NT2/D1 (cell line): Measurements from ENCODE around the gene SLC19A3.

Experiments used
- SUZ12 ChIP-seq: IDR thresholded peaks from 2 replicates; pipeline ENCODE4 v1.6.1; 2011; ENCODE audit not compliant: insufficient read length, insufficient read depth; ENCODE audit errors: extremely low read depth
- YY1 ChIP-seq: IDR thresholded peaks from 2 replicates; pipeline ENCODE4 v1.6.1; 2011; ENCODE audit not compliant: insufficient read length, insufficient read depth
- ZNF274 ChIP-seq: IDR thresholded peaks from 2 replicates; pipeline ENCODE4 v1.6.1; 2011; ENCODE audit warnings: mild to moderate bottlenecking, low read depth, low read length

DNA sequence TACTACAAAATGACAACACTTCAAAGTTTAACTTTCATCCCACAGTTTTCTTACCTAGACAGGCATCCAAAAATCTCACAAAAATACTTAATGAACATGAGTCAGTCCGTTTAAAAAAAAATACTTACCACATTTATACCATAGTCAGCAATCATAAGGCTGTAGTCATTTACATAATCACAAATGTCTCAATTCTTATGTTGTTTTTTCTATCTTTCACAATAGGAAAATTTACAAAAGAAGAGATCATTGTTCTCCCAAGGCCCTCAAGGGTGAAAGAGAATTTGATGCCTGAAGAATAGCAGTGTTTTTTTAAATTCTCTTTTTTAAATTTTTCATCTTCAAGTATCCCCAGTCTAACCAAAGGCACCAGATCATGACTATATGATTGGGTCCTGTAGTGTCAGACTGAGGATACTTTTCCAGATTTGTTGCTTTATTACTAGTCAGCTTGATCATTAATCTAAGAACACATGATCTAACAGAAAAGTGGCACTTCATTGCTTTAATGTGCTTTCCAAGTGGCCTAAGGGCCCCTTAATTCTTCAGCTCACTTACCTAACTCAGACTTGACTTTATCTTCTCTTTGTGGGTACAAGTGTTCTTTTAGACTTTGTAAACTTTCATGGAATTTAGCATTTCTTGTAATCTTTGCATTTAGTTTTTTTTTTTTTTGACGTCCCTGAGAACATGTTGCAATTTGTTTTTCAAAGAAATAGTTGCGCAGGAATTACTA is 46.5 kb downstream of the SLC19A3 start:
- TF ChIP-seq ZNF274 (no peak), YY1 (no peak), SUZ12 (no peak)
